Skeletal muscle tissue (tissue), 4 donors: ENCODE measurements around the gene ZNF462. TPM values are rescaled to one million over a fixed set of nuclear protein-coding genes. Genes with fewer than 3 reads are reported as not detected.
A peak's percentile ranks its signal among the peaks of the same experiment; 100 is the strongest.
"Not testable (repeated sequence)": the region's sequence is repeated elsewhere in the genome, so short reads cannot be mapped to it uniquely, and the experiment has no call there.

Source experiments
- H3K27ac ChIP-seq: one replicate; pipeline ENCODE4 v1.7.0; 2013; ENCODE audit warnings: mild to moderate bottlenecking, low read depth, low read length, inconsistent platforms
- H3K27me3 ChIP-seq, 3 donors: one replicate each; pipeline ENCODE4 v1.7.0; 2013; ENCODE audit warnings: low read length in 3 of 3; ENCODE audit not compliant: control insufficient read depth in 3 of 3, insufficient read depth in 3 of 3
- H3K36me3 ChIP-seq, 3 donors: one replicate each; pipeline ENCODE4 v1.7.0; 2013; ENCODE audit warnings: low read length in 3 of 3; ENCODE audit not compliant: control insufficient read depth in 3 of 3, insufficient read depth in 3 of 3
- H3K4me1 ChIP-seq, 3 donors: one replicate each; pipeline ENCODE4 v1.7.0; 2013; ENCODE audit warnings: low read length in 3 of 3, mild to moderate bottlenecking in 3 of 3; ENCODE audit not compliant: control insufficient read depth in 3 of 3, insufficient read depth in 3 of 3
- H3K4me3 ChIP-seq, 3 donors: one replicate each; pipeline ENCODE4 v1.7.0; 2013; ENCODE audit warnings: low read length in 3 of 3
- H3K9ac ChIP-seq, 3 donors: one replicate each; pipeline ENCODE4 v1.7.0; 2013; ENCODE audit warnings: low read length in 3 of 3, mild to moderate bottlenecking in 3 of 3, moderate library complexity in 2 of 3, low read depth in 1 of 3
- H3K9me3 ChIP-seq, 3 donors: one replicate each; pipeline ENCODE4 v1.7.0; 2013; ENCODE audit warnings: low read length in 3 of 3; ENCODE audit not compliant: control insufficient read depth in 3 of 3
- total RNA-seq: library from RNA; depleted of rRNA; stranded (reverse); fragments of >200 nt; gene quantifications from one replicate; pipeline ENCODE4 v1.2.3, GENCODE V29; 2014
- donor health status: Osteomylitis.

ZNF462 gene
- total RNA-seq, 1 donor from 2014 or later = 28.7 TPM

GRCh38 chr9:106897751-106898150 lies 34.8 kb downstream of the ZNF462 start:
- Histone ChIP-seq H3K9me3 (no peaks in the 10 kb centered on the region), H3K27me3 (no peaks in the 10 kb centered on the region), H3K4me3 (no peak overlapping the region), H3K4me1 (peaks cover 21 to 39% (median 27%) of the 10 kb centered on the region in 3 donors), H3K27ac (no peak overlapping the region), H3K9ac (no peak overlapping the region), H3K36me3 (no peaks in the 10 kb centered on the region)

DNA sequence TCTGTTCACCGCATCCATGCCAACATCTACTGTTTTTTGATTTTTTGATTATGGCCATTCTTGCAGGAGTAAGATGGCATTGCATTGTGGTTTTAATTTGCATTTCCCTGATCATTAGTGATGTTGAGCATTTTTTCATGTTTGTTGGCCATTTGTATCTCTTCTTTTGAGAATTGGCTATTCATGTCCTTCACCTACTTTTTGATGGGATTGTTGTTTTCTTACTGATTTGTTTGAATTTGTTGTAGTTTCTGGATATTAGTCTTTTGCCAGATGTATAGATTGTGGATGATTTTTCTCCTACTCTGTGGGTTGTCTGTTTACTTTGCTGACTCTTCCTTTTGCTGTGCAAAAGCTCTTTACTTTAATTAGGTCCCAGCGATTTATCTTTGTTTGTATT lies 37.6 kb downstream of the ZNF462 start:
- not testable (repeated sequence) for H3K27ac ChIP-seq, H3K9me3 ChIP-seq, H3K4me3 ChIP-seq, H3K36me3 ChIP-seq, H3K9ac ChIP-seq, H3K27me3 ChIP-seq
- peaks cover 8 to 17% (median 16%) of the 10 kb centered on the region in 3 donors for H3K4me1 ChIP-seq

- H3K36me3 ChIP-seq = peaks cover 0 to 4% (median 0%) of the 10 kb centered on the region in 3 donors
- H3K27ac ChIP-seq = no peak overlapping the region
- H3K4me3 ChIP-seq = no peak overlapping the region
- H3K4me1 ChIP-seq = no peaks in the 10 kb centered on the region
- H3K27me3 ChIP-seq = no peaks in the 10 kb centered on the region
- no peaks in the 10 kb centered on the region for H3K9me3 ChIP-seq
- no peak overlapping the region for H3K9ac ChIP-seq
Measured at GRCh38 chr9:106906129-106906528, 43.2 kb downstream of the ZNF462 start.

- H3K4me3 ChIP-seq = no peak overlapping the region
- no peak overlapping the region for H3K9ac ChIP-seq
- H3K36me3 ChIP-seq = no peaks in the 10 kb centered on the region
- peaks cover 4 to 10% (median 8%) of the 10 kb centered on the region in 3 donors for H3K4me1 ChIP-seq
- H3K27ac ChIP-seq = no peak overlapping the region
- no peaks in the 10 kb centered on the region for H3K27me3 ChIP-seq
- no peaks in the 10 kb centered on the region for H3K9me3 ChIP-seq
Measured at GRCh38 chr9:106911951-106912350, 49.0 kb downstream of the ZNF462 start.

DNA sequence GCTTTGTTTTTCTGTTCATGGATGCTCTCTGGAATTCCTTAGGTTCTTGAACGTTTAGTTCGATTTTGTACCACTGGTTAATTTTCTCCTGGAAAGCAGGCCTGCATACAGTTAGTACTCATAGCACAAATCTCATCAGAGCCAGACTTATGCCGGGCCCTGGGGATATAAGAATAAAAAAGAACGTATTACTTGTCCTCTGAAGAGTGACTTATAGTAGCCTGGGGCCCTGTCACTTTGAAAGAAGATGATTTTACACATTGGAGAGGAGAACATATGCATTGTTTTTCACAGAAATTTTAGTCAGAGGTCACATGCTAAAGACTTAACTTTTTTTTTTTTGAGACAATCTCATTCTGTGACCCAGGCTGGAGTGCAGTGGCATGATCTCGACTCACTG lies 50.3 kb downstream of the ZNF462 start:
- Histone ChIP-seq H3K4me3 (no peak overlapping the region), H3K9me3 (no peaks in the 10 kb centered on the region), H3K27me3 (no peaks in the 10 kb centered on the region), H3K9ac (no peak overlapping the region), H3K36me3 (no peaks in the 10 kb centered on the region), H3K27ac (no peak overlapping the region), H3K4me1 (peaks cover 7 to 14% (median 14%) of the 10 kb centered on the region in 3 donors)

DNA sequence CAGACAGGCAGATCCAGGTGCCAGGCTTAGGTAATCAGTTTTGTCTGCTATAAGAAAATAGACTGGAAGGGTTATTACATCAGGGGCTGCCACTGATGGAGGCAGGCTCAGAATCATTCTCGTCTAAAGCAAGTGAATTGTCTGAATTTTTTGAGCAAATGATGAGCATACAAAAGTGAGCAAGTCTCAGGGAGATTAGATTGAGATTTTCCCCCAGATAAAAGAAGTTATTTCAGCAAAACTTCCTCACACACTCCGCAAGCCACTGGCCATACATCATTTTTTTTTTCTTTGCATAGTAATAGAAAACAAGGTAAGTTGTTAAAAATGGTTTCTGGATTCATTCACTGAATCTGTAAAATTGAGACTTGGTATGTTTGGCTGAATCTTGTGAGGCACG lies 52.9 kb downstream of the ZNF462 start:
- H3K4me3 ChIP-seq = no peak overlapping the region
- H3K36me3 ChIP-seq = no peaks in the 10 kb centered on the region
- no peak overlapping the region for H3K9ac ChIP-seq
- no peaks in the 10 kb centered on the region for H3K9me3 ChIP-seq
- peaks cover 17 to 33% (median 26%) of the 10 kb centered on the region in 3 donors for H3K4me1 ChIP-seq
- H3K27ac ChIP-seq = peak overlapping the region; percentile 41
- no peaks in the 10 kb centered on the region for H3K27me3 ChIP-seq

DNA sequence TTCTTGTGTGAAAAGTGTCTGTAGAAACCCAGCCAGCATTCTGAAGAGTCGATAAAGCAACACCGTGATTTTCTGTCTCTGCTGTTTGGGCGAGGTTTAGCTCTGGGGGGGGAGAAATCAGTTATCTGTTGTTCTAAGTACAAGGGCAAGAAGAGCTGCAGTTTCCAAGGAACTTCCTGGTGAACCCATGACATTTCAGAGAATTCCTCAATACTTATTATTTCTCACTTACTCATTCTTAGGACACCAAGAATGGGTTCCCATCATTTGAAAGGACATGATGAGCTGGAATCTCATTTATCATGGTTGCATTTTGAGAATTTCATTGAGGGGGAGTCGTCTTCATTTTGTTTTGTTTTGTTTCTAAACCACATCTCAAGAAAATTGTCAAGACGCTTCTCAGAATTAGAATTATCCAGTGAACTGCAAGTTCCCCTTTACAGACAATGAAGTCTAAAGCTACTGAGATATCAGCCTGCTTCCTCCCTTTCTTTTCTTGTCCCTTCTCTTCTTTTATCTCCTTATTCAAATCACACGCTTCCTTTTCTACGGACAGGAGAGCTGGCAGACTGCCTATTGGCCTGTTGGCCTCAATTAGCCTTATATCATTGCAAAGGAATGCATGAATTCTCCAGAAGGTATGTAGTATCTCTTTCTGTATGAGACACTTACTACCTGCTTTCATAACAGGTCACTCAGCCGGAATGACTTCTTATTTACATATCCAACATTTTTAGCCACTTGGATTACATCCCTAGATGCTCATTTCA lies 53.7 kb downstream of the ZNF462 start:
- no peak overlapping the region for H3K9ac ChIP-seq

DNA sequence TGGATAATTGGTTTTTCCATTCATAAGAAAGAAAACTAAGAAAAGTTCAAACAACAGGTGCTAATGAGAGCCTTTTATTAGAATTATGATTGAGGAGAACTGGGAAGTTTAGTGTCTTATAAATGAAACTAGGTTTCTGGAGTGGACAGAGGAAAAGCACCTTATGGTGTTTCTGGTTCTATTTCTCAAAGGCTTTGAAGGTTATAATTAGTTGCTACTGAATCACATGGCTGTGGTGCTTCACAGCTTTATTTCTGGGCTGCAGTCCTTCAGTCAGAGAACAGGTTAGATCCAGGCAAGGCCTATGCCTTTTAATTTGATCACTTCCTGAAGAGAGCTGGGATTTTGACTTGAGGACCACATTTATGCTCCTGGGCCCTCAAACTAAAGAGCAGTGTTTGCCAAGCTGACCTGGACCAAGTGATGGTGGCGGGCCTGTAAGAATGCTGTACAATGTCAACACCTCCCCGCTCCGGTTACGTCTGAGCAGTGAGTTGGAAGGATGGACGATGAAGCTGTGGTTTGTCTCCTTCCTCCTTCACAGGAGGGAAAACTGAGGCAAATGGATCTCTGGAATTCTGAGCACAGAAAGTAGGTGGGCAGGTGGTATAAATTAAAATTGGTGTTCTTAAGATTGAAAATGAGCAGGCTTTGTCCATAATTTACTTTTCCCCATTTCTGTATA lies 56.0 kb downstream of the ZNF462 start:
- Histone ChIP-seq H3K9ac (peak overlapping the region in 2 of 3 donors; percentile 0 to 48), H3K4me3 (peak overlapping the region in 2 of 3 donors; percentile 53 to 59), H3K27me3 (no peaks in the 10 kb centered on the region), H3K36me3 (peaks cover 2 to 5% (median 2%) of the 10 kb centered on the region in 3 donors), H3K27ac (peak overlapping the region; percentile 90), H3K4me1 (peaks cover 26 to 47% (median 32%) of the 10 kb centered on the region in 3 donors), H3K9me3 (no peaks in the 10 kb centered on the region)

More for the DNA sequence above, 53.7 kb downstream of the ZNF462 start:
- peak overlapping the region; percentile 41 for H3K27ac ChIP-seq
- H3K4me1 ChIP-seq = peaks cover 25 to 40% (median 34%) of the 10 kb centered on the region in 3 donors
- no peaks in the 10 kb centered on the region for H3K36me3 ChIP-seq
- H3K27me3 ChIP-seq = no peaks in the 10 kb centered on the region
- H3K4me3 ChIP-seq = no peak overlapping the region
- no peaks in the 10 kb centered on the region for H3K9me3 ChIP-seq

DNA sequence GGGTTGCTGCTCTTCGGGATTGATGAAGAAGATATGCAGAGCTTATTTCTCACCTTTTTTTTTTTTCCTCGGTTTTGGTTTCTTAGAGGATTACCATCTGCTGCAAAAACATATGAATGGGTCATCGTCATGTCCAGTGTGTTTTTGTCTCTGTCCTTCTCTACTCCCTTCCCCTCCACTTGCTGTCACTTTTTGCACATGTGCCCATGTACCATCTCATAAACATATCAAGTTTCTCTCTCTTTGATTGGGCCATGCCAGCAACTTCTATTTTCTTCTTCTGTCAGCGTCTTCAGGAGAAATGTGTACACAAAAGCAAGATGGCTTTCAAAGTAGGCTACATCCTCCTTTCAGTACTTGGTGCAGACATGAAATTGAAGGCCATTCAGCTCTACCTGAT lies 57.1 kb downstream of the ZNF462 start:
- Histone ChIP-seq H3K27ac (peak overlapping the region; percentile 90), H3K9ac (peak overlapping the region in 1 of 3 donors; percentile 48), H3K4me1 (peaks cover 26 to 47% (median 32%) of the 10 kb centered on the region in 3 donors), H3K4me3 (peak overlapping the region; percentile 13 to 46 (median 31)), H3K27me3 (no peaks in the 10 kb centered on the region), H3K9me3 (no peaks in the 10 kb centered on the region), H3K36me3 (peaks cover 13 to 17% (median 13%) of the 10 kb centered on the region in 3 donors)
